Ishikawa (cell line): ENCODE data around the gene AP2M1.

Experiments used
- CREB1 ChIP-seq: IDR thresholded peaks from 2 replicates; pipeline ENCODE4 v1.6.1; 2012; ENCODE audit warnings: low read depth
- EP300 ChIP-seq: IDR thresholded peaks from 2 replicates; pipeline ENCODE4 v1.6.1; 2012; ENCODE audit warnings: borderline replicate concordance
- MAX ChIP-seq: IDR thresholded peaks from 2 replicates; pipeline ENCODE4 v1.6.1; 2012
- NFIC ChIP-seq: IDR thresholded peaks from 2 replicates; pipeline ENCODE4 v1.6.1; 2012
- REST ChIP-seq: IDR thresholded peaks from 2 replicates; pipeline ENCODE4 v1.6.1; 2012; ENCODE audit warnings: low read depth, mild to moderate bottlenecking
- TAF1 ChIP-seq: IDR thresholded peaks from 2 replicates; pipeline ENCODE4 v1.6.1; 2012; ENCODE audit warnings: low read depth, mild to moderate bottlenecking
- YY1 ChIP-seq: IDR thresholded peaks from 2 replicates; pipeline ENCODE4 v1.6.1; 2012; ENCODE audit warnings: low read depth

GRCh38 chr3:184160456-184160855 lies 14.2 kb upstream of the AP2M1 start:
- no peak for TF ChIP-seq NFIC
- TF ChIP-seq REST = no peak
- TF ChIP-seq TAF1 = no peak
- TF ChIP-seq YY1 = no peak
- TF ChIP-seq MAX = no peak
- no peak for TF ChIP-seq EP300
- TF ChIP-seq CREB1 = no peak
